WTC11 (cell line): ENCODE measurements around the gene TMEM141. TPM values are rescaled to one million over a fixed set of nuclear protein-coding genes. Genes with fewer than 3 reads are reported as not detected.

Experiments
- ATAC-seq: fragments of 200-7000 bp; cut with Tn5 transposase; 2 replicates; pipeline ENCODE4 v1.10.0; 2021; ENCODE audit warnings: mild to moderate bottlenecking, moderate library complexity
- CTCF ChIA-PET: fragments of 300-600 bp; sonication (Branson Sonifier 250); formaldehyde crosslinking; loops from one replicate; lab custom pipeline; 2021; ENCODE audit warnings: antibody characterized with exemption; lab: Charles Lee
- POLR2A ChIA-PET: fragments of 350-600 bp; sonication (Branson Sonifier 250); formaldehyde crosslinking; loops from one replicate; lab custom pipeline; 2021; ENCODE audit warnings: antibody characterized with exemption; lab: Charles Lee
- DNase-seq: peaks from one replicate; pipeline ENCODE4 v3.0.0; 2021; ENCODE audit warnings: low spot score
- H3K27ac Mint-ChIP-seq: 2 replicates; pipeline ENCODE4 v1.8.0; 2021; ENCODE audit warnings: mixed read lengths
- H3K27me3 Mint-ChIP-seq: 2 replicates; pipeline ENCODE4 v1.8.0; 2021; ENCODE audit warnings: low read depth, mild to moderate bottlenecking, moderate library complexity, mixed read lengths
- H3K36me3 Mint-ChIP-seq: 2 replicates; pipeline ENCODE4 v1.8.0; 2021; ENCODE audit warnings: mixed read lengths
- H3K4me1 Mint-ChIP-seq: 2 replicates; pipeline ENCODE4 v1.8.0; 2022; ENCODE audit warnings: mixed read lengths
- H3K4me3 Mint-ChIP-seq: 2 replicates; pipeline ENCODE4 v1.8.0; 2021; ENCODE audit warnings: mild to moderate bottlenecking, moderate library complexity, mixed read lengths
- H3K9me3 Mint-ChIP-seq: 2 replicates; pipeline ENCODE4 v1.8.0; 2021; ENCODE audit warnings: mixed read lengths
- ARID4B ChIP-seq: sonication (generic); formaldehyde crosslinking; IDR thresholded peaks from 2 replicates; pipeline ENCODE4 v1.8.0; 2023; ENCODE audit warnings: missing genetic modification reagents, mild to moderate bottlenecking, borderline replicate concordance
- CTCF ChIP-seq: fragments of 200-600 bp; IDR thresholded peaks from 2 replicates; pipeline ENCODE4 v1.8.0; 2022; ENCODE audit warnings: antibody characterized with exemption
- E2F1 ChIP-seq: sonication (generic); formaldehyde crosslinking; IDR thresholded peaks from 2 replicates; pipeline ENCODE4 v1.8.0; 2022; ENCODE audit warnings: mild to moderate bottlenecking, missing genetic modification reagents
- ELF4 ChIP-seq: sonication (generic); formaldehyde crosslinking; IDR thresholded peaks from 2 replicates; pipeline ENCODE4 v1.8.1; 2022; ENCODE audit warnings: low read depth, mild to moderate bottlenecking, moderate library complexity, missing genetic modification reagents
- ESRRA ChIP-seq: sonication (generic); formaldehyde crosslinking; IDR thresholded peaks from 2 replicates; pipeline ENCODE4 v1.8.1; 2022; ENCODE audit warnings: mild to moderate bottlenecking, missing genetic modification reagents, borderline replicate concordance
- HMGXB4 ChIP-seq: sonication (generic); formaldehyde crosslinking; IDR thresholded peaks from 2 replicates; pipeline ENCODE4 v1.8.1; 2023; ENCODE audit warnings: mild to moderate bottlenecking, moderate library complexity, missing genetic modification reagents
- JUN ChIP-seq: sonication (generic); formaldehyde crosslinking; IDR thresholded peaks from 2 replicates; pipeline ENCODE4 v1.8.0; 2023; ENCODE audit warnings: mild to moderate bottlenecking, missing genetic modification reagents
- KAT7 ChIP-seq: sonication (generic); formaldehyde crosslinking; IDR thresholded peaks from 2 replicates; pipeline ENCODE4 v1.8.1; 2023; ENCODE audit warnings: missing genetic modification reagents, mild to moderate bottlenecking, borderline replicate concordance
- MAX ChIP-seq: sonication (generic); formaldehyde crosslinking; IDR thresholded peaks from 2 replicates; pipeline ENCODE4 v1.8.0; 2022; ENCODE audit warnings: mild to moderate bottlenecking, missing genetic modification reagents
- MYBL2 ChIP-seq: sonication (generic); formaldehyde crosslinking; IDR thresholded peaks from 2 replicates; pipeline ENCODE4 v1.8.1; 2023; ENCODE audit warnings: mild to moderate bottlenecking, moderate library complexity, missing genetic modification reagents
- NR2C2 ChIP-seq: sonication (generic); formaldehyde crosslinking; IDR thresholded peaks from 2 replicates; pipeline ENCODE4 v1.8.0; 2022; ENCODE audit warnings: mild to moderate bottlenecking, missing genetic modification reagents
- PREB ChIP-seq: sonication (generic); formaldehyde crosslinking; IDR thresholded peaks from 2 replicates; pipeline ENCODE4 v1.8.1; 2022; ENCODE audit warnings: mild to moderate bottlenecking, missing genetic modification reagents, moderate library complexity, borderline replicate concordance
- SMAD3 ChIP-seq: sonication (generic); formaldehyde crosslinking; IDR thresholded peaks from 2 replicates; pipeline ENCODE4 v1.8.0; 2022; ENCODE audit warnings: missing genetic modification reagents, mild to moderate bottlenecking, borderline replicate concordance
- SOX15 ChIP-seq: fragments of 250-450 bp; sonication (Bioruptor Pico); IDR thresholded peaks from 2 replicates; pipeline ENCODE4 v1.9.0; 2021; ENCODE audit warnings: mild to moderate bottlenecking
- TEAD1 ChIP-seq: sonication (generic); formaldehyde crosslinking; IDR thresholded peaks from 2 replicates; pipeline ENCODE4 v1.8.0; 2022; ENCODE audit warnings: mild to moderate bottlenecking, missing genetic modification reagents
- TEAD4 ChIP-seq: sonication (generic); formaldehyde crosslinking; IDR thresholded peaks from 2 replicates; pipeline ENCODE4 v1.8.0; 2022; ENCODE audit warnings: mild to moderate bottlenecking, missing genetic modification reagents
- USF1 ChIP-seq: sonication (generic); formaldehyde crosslinking; IDR thresholded peaks from 2 replicates; pipeline ENCODE4 v1.8.0; 2022; ENCODE audit warnings: mild to moderate bottlenecking, missing genetic modification reagents
- ZNF121 ChIP-seq: sonication (generic); formaldehyde crosslinking; IDR thresholded peaks from 2 replicates; pipeline ENCODE4 v1.8.0; 2023; ENCODE audit warnings: missing genetic modification reagents
- ZNF232 ChIP-seq: sonication (generic); formaldehyde crosslinking; IDR thresholded peaks from 2 replicates; pipeline ENCODE4 v1.8.0; 2022; ENCODE audit warnings: mild to moderate bottlenecking, missing genetic modification reagents
- ZNF281 ChIP-seq: sonication (generic); formaldehyde crosslinking; IDR thresholded peaks from 2 replicates; pipeline ENCODE4 v1.8.0; 2023; ENCODE audit warnings: mild to moderate bottlenecking, missing genetic modification reagents
- total RNA-seq: library from RNA; stranded (reverse); gene quantifications from 3 replicates; pipeline ENCODE4 v1.2.3, GENCODE V29; 2021

TMEM141 gene
- total RNA-seq, 1 experiment from 2014 or later: 72.0 TPM

- Mint-ChIP-seq H3K27me3 (peaks cover 11% of the 10 kb centered on the region), H3K27ac (peak overlapping the region; percentile 41; the same call in 1 of the 2 replicates), H3K4me1 (peaks cover 26% of the 10 kb centered on the region), H3K9me3 (no peaks in the 10 kb centered on the region), H3K36me3 (peaks cover 3% of the 10 kb centered on the region; the same call in 1 of the 2 replicates), H3K4me3 (peak overlapping the region; percentile 78)
- peak; percentile 90 for DNase-seq
- ChIA-PET CTCF (interaction anchor here (0.7 to 3.1 kb wide), 9 partner anchors 9 to 238 kb away, joined by 3 to 28 read pairs (median 4); partner anchors contain the start of genes AJM1 and RABL6), POLR2A (no interaction called here)
- peak; percentile 27 for ATAC-seq
- peak; percentile 59; the same call in 1 of the 2 replicates for TF ChIP-seq ZNF232 (CRISPR knock-in tag)
- TF ChIP-seq KAT7 (CRISPR knock-in tag): 0 out of 2 replicates have a peak, but pooled peaks have one; percentile 27
- peak; percentile 48; the same call in 1 of the 2 replicates for TF ChIP-seq MYBL2 (CRISPR knock-in tag)
- TF ChIP-seq E2F1 (CRISPR knock-in tag): peak; percentile 79; the same call in 1 of the 2 replicates
- peak; percentile 16; the same call in 1 of the 2 replicates for TF ChIP-seq NR2C2 (CRISPR knock-in tag)
- peak; percentile 98 for TF ChIP-seq CTCF
- TF ChIP-seq SOX15: no peak
- TF ChIP-seq ZNF281 (CRISPR knock-in tag): peak; percentile 26; the same call in 1 of the 2 replicates
- TF ChIP-seq TEAD1 (CRISPR knock-in tag): peak; percentile 88
- TF ChIP-seq SMAD3 (CRISPR knock-in tag): 0 out of 2 replicates have a peak, but pooled peaks have one; percentile 20
- TF ChIP-seq TEAD4 (CRISPR knock-in tag): 0 out of 2 replicates have a peak, but pooled peaks have one; percentile 47
- TF ChIP-seq HMGXB4 (CRISPR knock-in tag): peak; percentile 77
- no peak for TF ChIP-seq PREB
- TF ChIP-seq ARID4B (CRISPR knock-in tag): peak; percentile 63; the same call in 1 of the 2 replicates
- TF ChIP-seq USF1 (CRISPR knock-in tag): peak; percentile 47; the same call in 1 of the 2 replicates
- TF ChIP-seq ELF4 (CRISPR knock-in tag): no peak
- TF ChIP-seq ZNF121 (CRISPR knock-in tag): peak; percentile 71
- TF ChIP-seq MAX (CRISPR knock-in tag): peak; percentile 94
- peak; percentile 69; the same call in 1 of the 2 replicates for TF ChIP-seq JUN (CRISPR knock-in tag)
- no peak for TF ChIP-seq ESRRA (CRISPR knock-in tag)
Measured at GRCh38 chr9:136791516-136792276, 552 bp downstream of the TMEM141 start.
